Activated T-cell treated with anti-CD3 and anti-CD28 coated beads, Interleukin-2, amount 50 U/mL, for 24 hours (primary cell): ENCODE measurements around the gene PGF.

Source experiments
- DNase-seq: peaks from one replicate; pipeline ENCODE4 v3.0.0-alpha.2; 2020
- H3K27ac Mint-ChIP-seq: 2 replicates; pipeline ENCODE4 v1.8.0; 2020; ENCODE audit warnings: mild to moderate bottlenecking, mixed read lengths
- H3K27me3 Mint-ChIP-seq: 2 replicates; pipeline ENCODE4 v1.8.0; 2020; ENCODE audit warnings: mixed read lengths
- H3K36me3 Mint-ChIP-seq: 2 replicates; pipeline ENCODE4 v1.8.0; 2020; ENCODE audit warnings: low read depth, mixed read lengths
- H3K4me1 Mint-ChIP-seq: 2 replicates; pipeline ENCODE4 v1.8.0; 2020; ENCODE audit warnings: low read depth, mixed read lengths
- H3K4me3 Mint-ChIP-seq: 2 replicates; pipeline ENCODE4 v1.8.0; 2020; ENCODE audit warnings: mild to moderate bottlenecking, moderate library complexity, mixed read lengths
- H3K9me3 Mint-ChIP-seq: 2 replicates; pipeline ENCODE4 v1.8.0; 2020; ENCODE audit warnings: mixed read lengths

Gene PGF

DNA sequence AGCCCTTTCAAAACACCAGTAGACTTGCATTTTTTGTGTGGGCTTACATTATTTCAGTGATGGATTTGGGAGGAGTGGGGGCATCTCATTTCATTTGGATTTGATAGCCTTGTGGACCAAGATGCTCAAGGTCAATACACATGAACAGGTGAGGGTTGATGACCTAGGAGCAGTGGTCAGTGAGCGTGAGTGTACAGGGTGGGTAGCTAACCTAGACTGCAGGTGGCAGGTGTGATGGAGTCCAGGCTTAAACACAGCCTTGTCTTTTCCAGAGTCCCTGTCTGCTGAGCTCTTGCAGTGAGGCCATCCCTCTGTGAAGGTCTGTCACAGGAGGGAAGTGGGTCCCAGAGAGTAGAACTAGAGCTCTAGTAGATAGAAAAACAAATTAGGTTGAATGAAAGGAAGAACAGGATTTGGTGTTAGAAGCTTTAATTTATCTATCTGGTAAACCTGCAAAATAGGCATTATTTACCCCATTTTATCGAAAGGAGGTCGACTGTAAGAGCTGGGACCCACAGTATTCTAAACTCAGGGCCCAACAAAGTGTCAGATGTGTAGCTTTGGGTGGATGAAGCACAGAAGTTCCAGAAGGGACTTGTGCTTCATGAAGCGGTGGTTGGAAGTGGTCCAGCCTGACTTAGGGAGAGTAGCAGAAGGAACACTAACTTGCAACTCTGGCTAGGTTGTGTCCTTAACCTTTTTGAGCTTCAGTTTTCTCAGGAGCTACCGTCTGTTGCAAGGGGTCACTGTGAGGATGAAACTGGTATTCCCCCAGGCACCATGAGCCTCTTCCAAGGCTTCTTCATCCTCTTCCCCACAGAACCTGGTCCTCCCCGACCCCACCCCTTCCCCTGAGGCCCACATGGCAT is 50.5 kb downstream of the PGF start:
- no peak for DNase-seq
- H3K9me3 Mint-ChIP-seq, result no peaks in the 10 kb centered on the region
- H3K36me3 Mint-ChIP-seq, result peaks cover 74% of the 10 kb centered on the region
- H3K27me3 Mint-ChIP-seq, result no peaks in the 10 kb centered on the region
- peaks cover 8% of the 10 kb centered on the region for H3K4me1 Mint-ChIP-seq
- peak overlapping the region; percentile 59 for H3K27ac Mint-ChIP-seq
- H3K4me3 Mint-ChIP-seq, result no peak overlapping the region

DNA sequence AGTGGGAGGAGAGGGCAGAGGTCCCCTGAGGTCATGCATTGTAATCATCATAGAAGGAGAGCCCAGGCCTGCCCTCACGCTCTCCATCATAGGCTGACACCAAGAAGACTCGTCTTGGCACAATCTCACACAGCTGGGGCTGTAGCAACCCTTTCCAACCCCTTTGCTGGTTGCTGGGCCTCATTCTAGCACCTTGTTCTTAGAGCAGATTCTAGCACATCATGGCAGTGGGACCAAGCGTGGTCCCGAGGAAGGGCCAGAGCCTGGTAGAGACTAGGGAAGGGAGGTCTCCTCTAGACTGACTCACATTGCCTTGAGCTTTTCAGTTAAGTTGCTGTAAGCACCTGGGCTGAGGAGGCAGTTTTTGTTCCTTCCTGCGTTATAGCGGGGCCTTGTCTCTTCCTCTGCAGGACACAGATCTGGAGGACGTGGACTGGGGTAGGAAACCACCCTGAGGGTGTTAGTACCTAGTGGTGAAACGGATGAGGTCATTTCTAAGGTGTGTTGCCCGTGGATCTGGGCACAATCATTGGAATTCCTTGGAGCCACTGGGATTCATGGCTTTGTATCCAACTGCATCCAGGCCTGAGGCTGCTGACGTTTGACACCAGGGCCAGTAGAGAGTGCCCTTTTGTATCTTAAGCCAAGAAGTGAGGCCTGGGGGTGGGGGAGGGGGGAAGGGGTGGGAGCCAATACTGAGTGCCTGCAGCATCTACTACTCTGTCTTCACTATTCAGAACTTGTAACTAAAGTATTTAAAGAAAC is 52.3 kb downstream of the PGF start:
- peak overlapping the region; percentile 30 for H3K27ac Mint-ChIP-seq
- DNase-seq, result no peak
- no peaks in the 10 kb centered on the region for H3K9me3 Mint-ChIP-seq
- no peak overlapping the region for H3K4me3 Mint-ChIP-seq
- no peaks in the 10 kb centered on the region for H3K27me3 Mint-ChIP-seq
- H3K36me3 Mint-ChIP-seq, result peaks cover 89% of the 10 kb centered on the region
- peaks cover 8% of the 10 kb centered on the region for H3K4me1 Mint-ChIP-seq

DNA sequence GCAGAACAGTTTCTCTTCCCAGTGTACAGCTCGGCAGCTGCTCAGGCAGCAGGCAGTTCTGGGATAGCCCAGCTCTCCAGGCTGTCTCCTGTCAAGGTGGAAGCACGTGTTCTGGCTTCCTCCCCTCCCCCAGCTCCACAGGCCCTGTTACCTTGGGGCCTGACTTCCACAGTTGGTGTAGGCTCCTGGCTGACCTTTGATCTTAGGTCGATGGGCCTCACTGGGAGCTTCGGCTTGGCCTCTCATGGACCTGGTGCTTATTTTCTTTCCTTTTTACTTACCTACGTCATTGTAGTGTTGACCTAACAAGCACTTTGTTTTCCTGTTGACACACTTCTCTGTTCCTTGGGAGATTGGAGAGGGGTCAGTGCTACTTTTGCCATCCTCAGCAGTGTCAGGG is 56.7 kb downstream of the PGF start:
- peaks cover 99% of the 10 kb centered on the region for H3K36me3 Mint-ChIP-seq
- no peaks in the 10 kb centered on the region for H3K4me1 Mint-ChIP-seq
- H3K9me3 Mint-ChIP-seq, result no peaks in the 10 kb centered on the region
- no peaks in the 10 kb centered on the region for H3K27me3 Mint-ChIP-seq
- H3K4me3 Mint-ChIP-seq, result no peak overlapping the region
- no peak for DNase-seq
- H3K27ac Mint-ChIP-seq, result peak overlapping the region; percentile 51

DNA sequence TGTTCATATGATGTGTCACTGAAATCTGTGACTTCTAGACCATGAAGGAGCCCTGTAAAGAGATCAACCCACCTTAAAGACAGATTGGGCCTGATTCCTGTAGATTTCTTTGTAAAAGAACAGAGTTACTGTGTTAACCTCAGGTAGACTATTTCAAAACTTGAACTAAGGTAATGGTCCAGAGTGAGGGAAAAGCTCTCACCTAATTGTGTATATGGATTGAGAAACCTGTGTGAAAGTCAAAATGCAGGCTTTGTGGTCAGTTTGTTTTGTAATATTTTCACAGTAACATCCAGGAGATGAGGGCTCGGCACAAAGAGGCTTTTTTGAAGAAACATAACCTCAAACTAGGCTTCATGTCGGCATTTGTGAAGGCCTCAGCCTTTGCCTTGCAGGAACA is 57.3 kb downstream of the PGF start:
- no peak for DNase-seq
- Mint-ChIP-seq H3K27me3 (no peaks in the 10 kb centered on the region), H3K27ac (peak overlapping the region; percentile 22), H3K4me1 (no peaks in the 10 kb centered on the region), H3K36me3 (peaks cover 100% of the 10 kb centered on the region), H3K4me3 (no peak overlapping the region), H3K9me3 (no peaks in the 10 kb centered on the region)

DNA sequence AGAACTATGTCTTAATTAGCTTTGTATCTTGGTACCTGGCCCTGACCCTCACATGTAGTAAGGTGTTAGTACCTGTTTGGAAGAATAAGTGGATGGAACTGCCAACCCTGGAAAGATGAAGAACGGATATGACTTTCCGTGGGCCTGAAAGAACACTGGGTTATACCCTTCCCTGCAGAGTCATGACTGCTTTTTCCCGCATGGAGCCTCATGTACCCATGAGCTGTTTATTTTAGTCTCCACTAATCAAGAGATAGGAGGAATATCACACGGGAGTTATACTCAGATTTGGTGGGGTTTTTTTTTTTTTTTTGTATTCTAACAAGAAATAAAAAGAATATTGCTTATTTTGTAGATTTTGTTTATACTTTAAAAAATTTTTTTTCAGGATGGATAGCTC is 57.8 kb downstream of the PGF start:
- Mint-ChIP-seq H3K4me1 (no peaks in the 10 kb centered on the region), H3K27ac (peak overlapping the region; percentile 13), H3K9me3 (no peaks in the 10 kb centered on the region), H3K27me3 (no peaks in the 10 kb centered on the region), H3K4me3 (no peak overlapping the region), H3K36me3 (peaks cover 100% of the 10 kb centered on the region)
- DNase-seq, result no peak

DNA sequence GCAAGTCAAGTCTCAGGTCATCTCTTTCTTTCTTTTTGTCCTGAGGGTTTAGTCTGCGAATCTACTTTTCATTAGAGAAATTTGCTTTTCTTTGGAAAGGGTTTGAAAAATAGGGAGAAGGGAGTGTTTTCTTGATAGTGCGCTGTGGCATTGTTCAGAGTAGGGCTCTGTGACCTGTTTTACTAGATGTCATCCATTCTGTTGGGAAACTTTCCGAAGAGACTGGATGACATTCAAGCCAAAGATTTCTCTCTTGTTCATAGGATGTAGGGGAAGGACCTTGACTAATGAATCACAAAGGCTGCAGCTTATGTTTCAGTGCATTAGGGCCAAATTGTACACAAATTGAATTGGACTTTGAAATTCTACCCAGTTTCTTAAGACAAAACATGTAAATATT is 59.0 kb downstream of the PGF start:
- H3K27ac Mint-ChIP-seq, result peak overlapping the region; percentile 65
- peaks cover 100% of the 10 kb centered on the region for H3K36me3 Mint-ChIP-seq
- no peak for DNase-seq
- peaks cover 5% of the 10 kb centered on the region for H3K4me1 Mint-ChIP-seq
- no peak overlapping the region for H3K4me3 Mint-ChIP-seq
- H3K9me3 Mint-ChIP-seq, result no peaks in the 10 kb centered on the region
- H3K27me3 Mint-ChIP-seq, result no peaks in the 10 kb centered on the region

DNA sequence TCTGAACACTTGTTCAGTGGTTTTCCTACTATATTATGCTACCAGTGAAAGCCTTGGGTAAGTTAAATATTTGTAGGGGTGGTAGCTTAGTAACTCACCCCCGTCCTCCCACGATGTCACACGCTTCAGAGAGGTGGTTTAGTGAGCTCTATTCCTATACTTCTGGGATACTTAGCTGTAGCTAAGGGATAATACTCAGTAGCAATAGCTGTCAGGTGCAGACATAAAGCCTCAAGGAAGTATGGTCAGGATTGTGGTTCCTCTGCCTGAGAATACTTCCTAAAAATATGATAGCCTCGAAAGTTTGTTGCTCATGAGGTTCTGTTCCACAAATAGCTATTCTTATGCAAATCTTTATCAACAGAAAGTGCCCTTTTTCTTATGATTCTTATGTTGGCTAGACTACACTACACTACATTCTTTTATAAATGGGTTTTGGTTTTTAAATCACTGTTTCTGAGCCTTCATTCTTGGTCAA is 61.7 kb downstream of the PGF start:
- DNase-seq, result no peak
- no peak overlapping the region for H3K4me3 Mint-ChIP-seq
- no peaks in the 10 kb centered on the region for H3K9me3 Mint-ChIP-seq
- peak overlapping the region; percentile 55 for H3K27ac Mint-ChIP-seq
- peaks cover 98% of the 10 kb centered on the region for H3K36me3 Mint-ChIP-seq
- H3K27me3 Mint-ChIP-seq, result no peaks in the 10 kb centered on the region
- H3K4me1 Mint-ChIP-seq, result peaks cover 6% of the 10 kb centered on the region

DNA sequence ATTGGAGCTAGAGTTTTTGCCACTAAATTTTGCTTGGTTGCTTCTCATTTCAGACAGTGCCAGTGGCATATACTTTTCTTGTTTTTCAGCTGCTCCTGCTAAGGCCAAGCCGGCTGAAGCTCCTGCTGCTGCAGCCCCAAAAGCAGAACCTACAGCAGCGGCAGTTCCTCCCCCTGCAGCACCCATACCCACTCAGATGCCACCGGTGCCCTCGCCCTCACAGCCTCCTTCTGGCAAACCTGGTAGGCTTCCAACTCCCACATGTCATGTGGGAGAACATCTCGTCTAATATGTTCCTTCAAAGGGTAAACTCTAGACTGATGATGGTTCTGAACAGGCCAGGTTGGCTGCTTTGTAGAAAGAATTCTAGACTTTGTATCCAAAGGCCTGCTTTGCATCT is 62.7 kb downstream of the PGF start:
- Mint-ChIP-seq H3K27ac (peak overlapping the region; percentile 37), H3K4me1 (peaks cover 13% of the 10 kb centered on the region), H3K4me3 (no peak overlapping the region), H3K36me3 (peaks cover 98% of the 10 kb centered on the region), H3K9me3 (no peaks in the 10 kb centered on the region), H3K27me3 (no peaks in the 10 kb centered on the region)
- DNase-seq, result no peak

DNA sequence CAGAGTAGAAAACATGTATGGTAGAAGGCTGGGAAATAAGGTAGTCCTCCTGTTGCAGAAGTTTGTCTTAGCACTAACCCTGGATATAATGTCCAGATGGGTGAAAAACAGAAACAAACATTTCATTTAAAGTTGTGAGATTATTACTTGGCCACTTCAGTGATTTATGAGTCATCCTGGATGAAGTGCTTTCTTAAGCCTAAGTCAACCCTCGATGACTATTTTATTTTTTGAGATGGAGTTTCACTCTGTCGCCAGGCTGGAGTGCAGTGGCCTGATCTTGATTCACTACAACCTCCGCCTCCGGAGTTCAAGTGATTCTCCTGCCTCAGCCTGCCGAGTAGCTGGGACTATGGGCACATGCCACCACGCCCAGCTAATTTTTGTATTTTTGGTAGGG is 63.5 kb downstream of the PGF start:
- Mint-ChIP-seq H3K4me3 (no peak overlapping the region), H3K36me3 (peaks cover 93% of the 10 kb centered on the region), H3K27me3 (no peaks in the 10 kb centered on the region), H3K4me1 (peaks cover 15% of the 10 kb centered on the region), H3K27ac (peak overlapping the region; percentile 41), H3K9me3 (no peaks in the 10 kb centered on the region)
- no peak for DNase-seq
